Renal cortical epithelial cell (primary cell): ENCODE results near the gene RNGTT. TPM values are rescaled to one million over a fixed set of nuclear protein-coding genes. Genes with fewer than 3 reads are reported as not detected.

ENCODE experiments used
- DNase-seq: peaks from one replicate; pipeline ENCODE4 v3.0.0-alpha.2; 2011; ENCODE audit warnings: low read depth
- total RNA-seq: library from RNA; depleted of rRNA; stranded (reverse); fragments of >200 nt; gene quantifications from 2 replicates; pipeline ENCODE4 v1.2.3, GENCODE V29; 2014

The RNGTT gene
- total RNA-seq, 1 donor from 2014 or later, result 27.1 TPM

DNA sequence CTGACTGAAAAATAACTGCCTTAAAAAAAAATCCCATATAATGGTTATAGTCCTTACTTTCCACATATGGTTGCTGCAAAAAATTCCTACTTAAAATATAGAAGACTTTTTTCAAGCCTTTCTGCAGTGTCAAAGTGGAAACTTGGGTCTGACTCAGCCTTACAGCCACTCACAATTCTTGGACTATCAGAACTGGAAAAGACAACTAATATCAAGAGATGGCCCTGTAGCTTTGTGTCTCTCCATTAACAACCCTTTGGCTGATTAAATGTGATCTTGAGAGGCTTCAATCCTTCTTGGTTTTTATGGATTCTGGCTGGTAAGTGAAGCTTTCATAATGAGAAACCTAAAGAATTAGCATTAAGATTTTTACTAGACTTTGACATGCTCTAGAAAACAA is 307.8 kb downstream of the RNGTT start:
- DNase-seq, result no peak

DNA sequence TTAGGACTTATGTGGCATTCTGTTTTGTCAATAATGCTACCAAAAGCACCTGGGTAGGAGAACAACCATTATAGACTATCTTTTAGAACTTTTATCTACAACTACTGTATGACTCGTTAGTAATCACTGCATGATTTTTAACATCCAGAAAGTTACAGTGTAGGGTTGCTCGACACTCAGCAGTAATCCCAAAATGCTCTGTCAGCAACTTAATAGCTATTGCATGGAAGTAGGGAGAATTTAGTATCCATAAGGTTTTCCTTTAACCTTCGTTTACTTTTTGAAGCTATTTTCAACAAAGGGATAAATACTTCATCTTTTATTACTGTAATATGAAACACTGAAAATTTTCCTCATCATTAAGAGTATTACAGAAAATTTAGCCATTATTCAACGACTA is 309.5 kb downstream of the RNGTT start:
- DNase-seq, result no peak

DNA sequence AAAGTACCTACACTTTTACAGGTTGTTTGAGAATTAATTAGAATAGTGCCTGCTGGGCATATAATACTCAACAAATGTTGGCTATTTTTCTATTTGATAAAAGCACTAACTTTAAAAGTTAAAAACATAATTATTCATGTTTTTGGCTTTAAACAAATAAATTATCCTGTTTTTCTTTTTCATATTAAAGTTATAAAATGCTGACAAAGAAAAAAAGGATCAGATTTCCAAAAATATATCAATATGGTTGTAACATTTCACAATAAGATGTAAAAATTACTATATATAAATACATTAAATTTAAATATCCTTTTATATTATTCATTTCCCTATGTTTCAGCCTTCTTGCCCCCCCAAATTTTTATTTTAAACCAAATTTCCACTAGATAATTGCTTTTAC is 312.0 kb downstream of the RNGTT start:
- DNase-seq, result no peak

DNA sequence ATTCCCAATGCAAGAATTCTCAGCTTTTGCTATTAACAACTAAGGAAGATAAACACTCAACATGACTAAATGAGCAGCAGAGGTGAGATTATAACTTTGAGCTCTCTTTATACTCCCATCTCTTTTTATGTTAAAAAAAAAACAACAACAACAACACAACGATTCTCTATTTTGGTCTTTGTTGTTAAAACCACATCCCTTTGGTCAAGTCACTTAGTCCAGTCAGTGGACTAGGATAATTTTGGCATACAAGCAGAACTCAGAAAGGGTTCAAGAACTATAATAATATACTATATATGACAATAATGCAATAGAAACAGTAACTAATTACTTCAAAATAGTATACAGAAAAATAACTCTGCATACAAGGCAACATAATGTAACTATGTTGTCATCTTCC is 312.4 kb downstream of the RNGTT start:
- DNase-seq, result no peak

DNA sequence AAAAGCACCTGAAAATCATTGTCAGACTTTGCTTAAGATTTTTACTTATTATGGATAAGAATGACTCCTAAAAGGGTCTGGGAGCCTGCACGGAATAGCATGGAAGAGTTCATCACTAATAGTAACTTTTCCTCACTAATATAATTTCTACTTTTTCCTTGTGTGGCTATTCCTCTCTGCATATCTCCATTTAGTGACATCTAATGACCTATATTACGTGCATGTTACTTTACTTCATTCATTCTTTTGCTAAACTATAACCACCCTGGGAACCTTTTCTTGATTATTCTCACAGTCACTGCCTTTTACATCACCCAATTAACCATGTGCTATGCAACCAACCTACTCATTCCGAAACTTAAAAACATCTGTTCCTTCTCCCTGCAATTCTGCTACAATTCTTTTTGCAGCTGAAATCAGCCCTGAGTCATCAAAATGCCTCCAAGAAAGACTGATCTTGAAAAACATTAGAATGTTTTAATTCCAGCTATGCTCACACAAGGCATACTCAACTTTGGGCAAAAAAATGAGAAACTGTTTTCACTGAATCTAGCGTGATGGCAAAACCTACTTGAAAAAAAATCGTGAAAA is 313.3 kb downstream of the RNGTT start:
- DNase-seq, result peak; percentile 88

DNA sequence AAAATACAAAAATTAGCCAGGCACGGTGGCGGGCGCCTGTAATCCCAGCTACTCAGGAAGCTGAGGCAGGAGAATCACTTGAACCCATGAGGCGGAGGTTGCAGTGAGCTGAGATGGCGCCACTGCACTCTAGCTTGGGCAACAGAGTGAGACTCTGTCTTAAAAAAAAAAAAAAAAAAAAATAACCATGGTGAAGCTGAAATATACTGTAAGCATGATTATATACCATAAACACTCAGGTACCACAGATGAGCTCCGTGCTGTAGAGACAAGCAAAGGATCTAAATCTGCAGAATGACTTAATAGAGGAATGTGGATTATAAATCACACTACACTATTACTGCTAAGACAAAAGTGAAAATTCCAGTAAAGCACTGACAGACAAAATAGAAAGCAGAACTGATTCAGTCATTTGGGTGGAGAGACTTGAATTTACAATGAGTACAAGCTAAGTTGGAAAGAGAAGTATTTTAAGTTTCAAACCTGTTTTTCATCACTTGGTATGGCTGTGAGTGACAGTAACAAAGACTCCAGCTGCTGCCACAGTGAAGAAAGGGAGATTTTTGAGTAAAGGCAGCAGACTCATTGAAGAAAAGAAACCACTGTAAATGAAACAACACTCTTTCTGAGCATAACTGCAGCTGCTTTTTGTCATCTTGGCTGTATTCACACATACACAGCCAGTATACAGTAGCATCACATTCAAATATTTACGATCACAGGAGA is 322.1 kb downstream of the RNGTT start:
- DNase-seq, result no peak

DNA sequence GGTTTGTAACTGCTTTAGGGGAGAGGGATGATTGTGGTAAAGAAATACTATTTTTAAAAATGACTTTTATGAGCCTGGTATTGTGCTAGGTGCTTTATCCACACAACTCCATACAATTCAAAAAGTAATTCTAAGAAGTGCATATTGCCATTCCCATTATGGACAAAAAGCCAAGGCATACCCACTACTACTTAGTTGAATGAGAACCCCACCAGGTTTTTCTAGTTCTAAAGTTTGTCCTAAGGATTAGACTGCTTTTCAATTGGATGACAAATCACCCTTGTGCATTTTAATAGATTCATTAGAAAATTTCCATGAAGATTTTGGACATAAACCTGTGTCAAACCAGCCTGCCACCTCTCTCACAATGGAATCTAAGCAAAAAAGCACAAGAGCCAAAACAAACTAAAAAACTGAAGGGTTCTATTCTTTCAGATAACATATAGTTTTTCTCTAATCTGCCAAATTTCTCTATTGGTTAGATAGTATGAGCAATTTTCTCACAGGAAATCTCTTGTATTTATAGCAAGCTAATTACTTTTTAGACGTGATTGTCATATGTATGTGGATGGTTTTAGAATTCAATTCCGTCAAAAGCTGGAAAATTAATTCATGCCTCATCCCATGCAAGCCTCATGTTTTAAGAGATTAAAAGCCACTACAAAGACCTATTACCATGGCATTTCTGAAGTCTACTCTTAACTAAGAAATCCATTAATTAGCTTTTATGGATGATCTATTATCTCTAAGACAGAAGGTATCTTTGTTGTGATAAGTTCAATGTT is 325.5 kb downstream of the RNGTT start:
- DNase-seq, result no peak

DNA sequence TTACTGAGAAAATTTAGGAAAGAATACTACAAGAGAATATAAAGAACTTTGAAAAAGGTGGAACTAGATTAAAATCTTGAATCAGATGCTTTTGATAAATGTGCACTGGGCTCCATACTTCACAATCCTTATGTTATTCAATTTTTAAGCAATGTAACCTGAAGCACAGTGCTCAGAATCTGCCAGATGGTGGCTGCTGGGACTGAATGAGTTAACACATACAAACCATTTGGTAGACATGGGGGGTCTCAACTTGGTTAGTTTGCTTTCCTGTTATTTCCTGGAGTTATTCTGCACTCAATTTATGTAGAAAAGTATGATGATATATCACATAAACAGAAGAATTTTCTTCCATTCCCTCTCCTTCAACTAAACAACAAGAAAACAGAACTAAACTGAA is 326.5 kb downstream of the RNGTT start:
- DNase-seq, result no peak

DNA sequence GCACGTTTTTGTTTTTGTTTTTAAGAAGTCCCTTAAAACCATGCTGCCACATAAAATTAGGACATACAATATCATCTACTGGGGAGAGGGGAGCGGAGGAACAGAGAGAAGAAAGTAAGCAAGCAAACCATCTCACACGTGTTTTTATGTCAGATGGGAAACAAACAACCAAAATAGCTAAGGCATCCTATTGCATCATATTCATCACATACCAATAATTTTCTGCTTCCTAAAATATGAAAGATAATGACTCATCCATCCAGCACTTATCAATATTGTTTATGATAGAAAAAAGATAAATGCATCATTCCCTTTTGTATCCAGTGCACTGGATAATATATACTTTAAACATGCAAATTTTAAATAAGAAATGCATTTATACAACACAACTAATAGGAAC is 329.6 kb downstream of the RNGTT start:
- no peak for DNase-seq

DNA sequence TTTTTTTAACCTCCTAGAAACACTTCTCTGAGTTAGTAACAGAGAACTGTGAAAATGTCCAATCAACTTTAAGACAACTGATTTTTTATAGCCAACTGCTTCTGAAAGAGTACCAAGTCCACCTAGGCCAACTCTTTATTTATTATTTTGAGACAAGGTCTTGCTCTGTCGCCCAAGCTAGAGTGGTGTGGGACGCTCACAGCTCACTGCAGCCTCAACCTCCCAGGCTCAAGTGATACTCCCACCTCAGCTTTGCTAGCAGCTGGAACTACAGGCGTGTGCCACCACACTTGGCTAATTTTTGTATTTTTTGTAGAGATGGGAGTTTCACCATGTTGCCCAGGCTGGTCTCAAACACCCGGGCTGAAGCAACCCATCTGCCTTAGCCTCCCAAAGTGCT is 331.6 kb downstream of the RNGTT start:
- no peak for DNase-seq

DNA sequence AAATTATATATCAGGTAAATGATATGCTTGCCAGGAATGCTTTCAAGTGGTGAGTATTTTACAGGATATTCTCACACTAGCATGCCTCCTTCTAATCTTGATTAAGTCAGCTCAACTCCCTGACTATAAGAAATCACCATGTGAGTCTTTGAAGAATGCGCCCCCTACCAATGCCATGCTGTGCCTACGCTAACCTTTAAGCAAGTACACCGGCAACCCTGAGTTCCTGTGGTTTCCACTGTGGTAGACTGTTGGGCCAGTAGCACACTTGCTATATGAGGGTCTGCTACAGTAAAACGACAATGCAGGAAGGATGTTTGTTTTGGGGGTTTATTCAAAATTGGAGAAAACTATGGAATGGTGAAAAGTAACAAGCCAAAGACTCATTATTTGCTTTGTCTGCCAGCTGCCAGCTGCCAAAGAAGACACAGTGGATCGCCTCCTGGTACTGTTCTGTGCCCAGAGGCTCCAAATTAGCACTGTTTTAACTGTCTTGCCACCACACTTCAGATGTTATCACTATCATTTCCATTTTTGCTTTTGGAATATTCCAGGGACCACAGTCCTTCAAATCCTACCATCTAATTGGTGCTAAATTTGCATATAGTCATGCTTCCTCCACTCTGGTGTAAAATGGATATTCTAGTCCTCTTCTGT is 333.5 kb downstream of the RNGTT start:
- peak; percentile 39 for DNase-seq

DNA sequence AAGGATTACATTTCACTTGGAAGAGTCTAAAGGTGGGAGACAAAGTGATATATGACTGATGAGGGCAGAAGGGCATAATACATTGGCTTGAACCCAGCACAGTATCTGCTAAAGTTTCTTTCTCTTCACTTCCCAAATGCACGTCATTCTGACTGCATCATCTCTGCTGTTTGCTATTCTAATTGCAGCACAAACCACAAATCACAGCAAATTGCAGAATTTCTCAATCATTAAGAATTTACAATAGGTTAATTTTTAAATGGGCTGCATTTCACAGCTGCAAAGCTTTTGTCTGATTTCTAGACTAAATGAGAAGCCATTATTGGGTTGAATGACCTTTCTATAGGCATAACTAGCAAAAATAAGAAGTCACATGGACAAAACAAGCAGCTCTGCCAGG is 337.0 kb downstream of the RNGTT start:
- DNase-seq, result peak; percentile 92

DNA sequence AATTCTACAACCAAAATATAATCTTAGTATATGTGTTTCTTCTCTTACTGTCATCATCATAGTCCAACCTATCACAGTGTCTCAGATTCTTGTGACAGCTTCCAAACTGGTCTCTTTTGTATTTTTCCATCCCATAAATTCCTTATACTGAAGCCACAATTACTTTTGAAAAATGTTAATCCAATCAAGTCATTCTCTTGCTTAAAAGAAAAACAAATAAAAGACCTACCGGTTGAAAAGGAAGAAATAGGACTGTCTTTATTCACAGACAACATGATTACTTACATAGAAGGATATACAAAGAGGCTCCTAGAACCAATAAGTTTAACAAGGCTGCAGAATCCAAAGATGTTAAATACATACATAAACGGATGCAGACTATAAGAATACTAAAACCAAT is 339.9 kb downstream of the RNGTT start:
- no peak for DNase-seq

DNA sequence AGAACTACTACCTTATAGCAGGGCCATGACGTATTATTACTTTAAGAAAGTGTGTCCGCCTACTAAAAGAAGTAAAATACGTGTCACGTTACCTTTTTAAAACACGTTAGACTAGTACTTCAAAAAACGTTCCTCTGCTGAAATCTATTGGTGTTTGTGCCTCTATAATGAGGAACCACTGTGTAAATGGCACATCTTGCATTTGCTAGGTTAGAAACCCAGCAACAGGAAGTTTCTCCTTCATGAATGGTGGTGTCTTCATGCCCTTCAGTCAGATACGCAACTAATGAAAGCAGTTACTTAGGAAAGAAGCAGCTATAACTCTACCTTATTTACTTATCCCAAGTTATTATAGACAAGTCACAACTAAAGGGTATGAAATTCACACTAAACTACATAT is 343.5 kb downstream of the RNGTT start:
- no peak for DNase-seq

DNA sequence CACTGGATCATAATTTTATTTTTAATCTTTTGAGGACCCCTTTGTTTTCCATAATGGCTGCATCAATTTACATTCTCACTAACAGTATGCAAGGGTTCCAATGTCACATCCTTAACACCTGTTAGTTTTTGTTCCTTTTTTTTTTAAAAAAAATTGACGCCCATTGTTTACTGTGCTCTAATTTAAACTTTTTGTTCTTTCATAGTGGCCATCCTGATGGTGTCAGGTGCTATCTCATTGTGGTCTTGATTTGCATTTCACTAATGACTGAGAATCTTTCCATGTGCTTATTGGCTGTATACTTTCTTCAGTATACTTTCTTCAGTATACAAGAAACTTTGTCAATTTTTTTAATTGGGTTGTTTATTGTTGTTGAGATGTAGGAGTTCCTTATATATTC is 347.0 kb downstream of the RNGTT start:
- no peak for DNase-seq

DNA sequence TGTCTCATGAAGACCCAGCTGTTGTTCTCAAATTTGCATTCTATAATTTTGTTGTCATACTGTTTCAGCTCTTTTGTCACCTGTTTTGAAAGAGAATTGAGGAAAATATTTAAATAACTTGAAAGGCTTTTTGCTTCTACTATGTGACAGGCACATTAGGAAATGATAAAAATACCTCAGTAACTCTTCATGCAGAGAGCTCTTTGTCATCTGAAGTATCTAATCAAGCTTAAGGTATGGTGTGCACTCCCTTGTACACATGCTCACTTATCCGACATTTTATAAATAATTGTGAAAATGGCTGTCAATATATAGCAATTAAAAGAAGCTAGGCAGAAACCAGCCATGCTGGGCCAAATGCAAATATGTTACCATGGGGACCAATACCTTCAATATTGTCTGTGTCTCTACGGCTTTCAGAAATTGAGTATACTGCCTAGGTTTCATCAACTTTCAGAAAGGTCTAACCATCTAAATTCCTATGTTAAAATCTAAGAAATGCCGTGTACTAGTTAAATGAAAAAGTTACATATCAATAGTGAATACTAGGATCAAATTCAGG is 349.0 kb downstream of the RNGTT start:
- no peak for DNase-seq

DNA sequence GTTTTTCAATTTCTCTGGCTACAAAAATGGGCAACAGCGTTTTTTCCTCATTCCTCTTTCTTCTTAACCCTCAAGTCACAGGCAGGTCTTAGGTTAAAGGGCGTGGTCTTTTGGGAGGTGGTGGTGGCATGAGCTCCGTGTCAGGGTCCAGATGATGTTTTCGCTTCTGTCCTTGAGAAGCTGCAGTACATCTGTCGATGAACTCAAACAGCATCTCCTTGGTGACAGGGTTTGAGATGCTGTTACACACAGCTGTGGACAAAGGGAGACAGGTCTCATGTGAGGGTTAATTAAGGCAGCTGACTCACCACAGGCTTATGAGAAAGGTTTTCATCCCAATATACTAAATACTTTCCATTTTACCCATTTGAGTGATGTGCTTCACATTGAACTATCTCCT is 350.8 kb downstream of the RNGTT start:
- DNase-seq, result no peak

DNA sequence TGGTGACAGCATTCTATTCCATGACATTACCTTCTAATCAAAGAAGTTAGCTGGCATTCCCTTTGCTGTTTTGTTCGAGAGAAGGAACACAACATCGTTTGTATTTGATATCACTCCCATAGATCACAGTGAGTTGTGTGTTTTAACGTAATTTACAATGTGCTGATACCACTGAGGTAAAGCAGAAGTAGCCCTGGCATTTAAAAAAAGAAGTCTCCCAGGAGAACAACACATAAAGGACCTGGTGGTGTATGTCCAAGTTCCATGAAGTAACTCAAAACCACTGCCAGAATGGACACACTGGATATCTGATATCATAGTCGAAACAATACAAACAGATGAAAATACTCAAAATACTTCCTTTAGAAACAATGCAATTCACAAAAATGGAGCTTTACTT is 351.7 kb downstream of the RNGTT start:
- DNase-seq, result no peak

DNA sequence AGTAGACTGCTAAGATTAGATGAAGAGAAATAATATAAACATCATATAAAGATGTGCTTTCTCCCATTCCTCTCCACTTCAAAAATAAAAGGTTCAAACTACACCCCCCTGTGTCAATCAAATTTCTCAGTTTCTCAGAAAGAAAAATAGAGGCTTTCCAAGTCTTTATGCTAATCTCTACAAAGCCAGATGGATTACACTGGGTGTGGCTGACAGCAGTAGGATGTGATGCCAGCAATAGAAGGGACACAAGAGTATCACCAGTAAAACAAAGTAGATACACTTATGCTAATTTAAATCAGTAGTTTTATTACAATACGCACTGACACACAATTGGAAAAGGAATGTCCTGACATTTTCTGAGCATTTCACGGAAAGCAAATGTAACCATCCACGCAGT is 353.4 kb downstream of the RNGTT start:
- DNase-seq, result no peak

DNA sequence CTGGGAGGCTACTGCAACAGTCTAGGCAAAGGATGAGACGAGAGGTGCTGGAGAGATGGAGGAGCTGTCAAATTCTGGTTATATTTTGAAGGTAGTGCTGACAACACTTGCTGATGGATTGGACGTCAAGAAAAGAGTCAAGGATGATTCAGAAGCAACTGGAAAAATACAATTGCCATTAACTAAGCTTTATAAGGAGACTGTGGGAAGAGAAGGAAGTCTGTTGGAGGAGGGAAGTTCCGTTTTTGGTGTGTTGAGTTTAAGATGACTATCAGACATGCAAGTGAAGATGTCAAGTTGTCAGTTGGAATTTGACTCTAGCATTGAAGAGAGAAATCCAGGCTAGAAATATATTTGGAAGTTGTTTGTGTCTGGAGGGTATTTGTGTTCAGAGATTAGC is 358.1 kb downstream of the RNGTT start:
- DNase-seq, result no peak

DNA sequence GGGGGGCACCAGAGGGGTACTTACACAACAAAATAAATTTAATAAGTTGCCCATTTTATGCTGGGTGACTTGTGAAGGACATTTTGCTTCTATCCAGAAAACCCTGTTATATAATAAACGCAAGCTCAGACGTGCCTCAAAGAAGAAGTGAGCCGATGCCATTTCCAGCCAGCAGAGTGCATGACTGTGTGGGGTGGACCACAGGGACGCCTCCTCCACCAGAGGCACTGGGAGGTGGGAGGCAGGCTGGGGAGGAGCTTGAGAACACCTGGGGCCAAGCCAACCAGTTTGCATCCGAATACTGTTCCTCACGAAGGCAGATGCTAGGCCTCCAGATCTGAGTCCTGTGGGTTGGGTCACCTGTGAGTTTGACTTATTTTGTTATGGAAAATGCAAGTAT is 363.8 kb downstream of the RNGTT start:
- DNase-seq, result no peak

DNA sequence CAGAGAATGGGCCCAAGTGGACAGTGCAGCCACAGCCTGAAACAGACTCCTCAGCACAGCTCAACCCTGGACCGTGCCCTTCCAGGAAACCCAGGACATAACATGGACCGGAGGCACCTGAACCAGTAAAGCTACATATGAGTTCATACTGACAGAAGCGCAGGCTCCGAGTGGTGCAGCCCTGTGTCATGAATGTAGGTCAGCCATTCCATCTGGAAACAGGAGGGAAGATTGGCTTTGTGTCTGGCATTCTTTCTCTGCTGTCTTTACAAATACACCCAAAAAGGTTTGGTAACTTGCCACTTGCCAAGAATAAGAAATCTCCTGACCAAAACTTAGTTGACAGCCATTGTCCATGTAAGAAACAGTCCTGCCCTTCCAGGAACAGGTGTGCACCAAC is 366.6 kb downstream of the RNGTT start:
- DNase-seq, result no peak
